ENCODE data around the gene TMPRSS3. TPM values are rescaled to one million over a fixed set of nuclear protein-coding genes. Genes with fewer than 3 reads are reported as not detected.

Gene TMPRSS3
- total RNA-seq, 2 donors from 2014 or later: 0.27 to 0.34 TPM

GRCh38 chr21:42331660-42332059 is 64.2 kb downstream of the TMPRSS3 start:
- Histone ChIP-seq H3K36me3 (no peaks in the 10 kb centered on the region), H3K9me3 (no peaks in the 10 kb centered on the region), H3K4me1 (replicated peaks) (no peaks in the 10 kb centered on the region), H3K4me3 (no peak overlapping the region), H3K27me3 (replicated peaks; ENCODE audit: insufficient read depth) (no peaks in the 10 kb centered on the region), H3K27ac (peak overlapping the region in 1 of 2 donors; percentile 42)
- TF ChIP-seq CTCF (IDR thresholded peaks at IDR 0.05) (no peak), POLR2AphosphoS5 (IDR thresholded peaks at IDR 0.05) (no peak), POLR2A (IDR thresholded peaks at IDR 0.05) (no peak)
- intact Hi-C loops (cut with DNase I): no loop called here
- no peak for DNase-seq (ENCODE audit: low spot score)

- intact Hi-C loops (cut with DNase I): no loop called here
- Histone ChIP-seq H3K4me1 (replicated peaks) (no peaks in the 10 kb centered on the region), H3K9me3 (no peaks in the 10 kb centered on the region), H3K27ac (peak overlapping the region; percentile 13 to 42), H3K36me3 (no peaks in the 10 kb centered on the region), H3K4me3 (no peak overlapping the region), H3K27me3 (replicated peaks; ENCODE audit: insufficient read depth) (no peaks in the 10 kb centered on the region)
- DNase-seq (ENCODE audit: low spot score): no peak
- WGBS: 81% methylated on average over 4 of the region's 4 CpGs
- TF ChIP-seq POLR2AphosphoS5 (IDR thresholded peaks at IDR 0.05) (peak; percentile 44), POLR2A (IDR thresholded peaks at IDR 0.05) (no peak)
These were observed 65.2 kb downstream of the TMPRSS3 start for GRCh38 chr21:42330380-42331371.

- no peak overlapping the region for H3K4me3 ChIP-seq
- no peaks in the 10 kb centered on the region for H3K36me3 ChIP-seq
- no peak overlapping the region for H3K27ac ChIP-seq
- no peak for DNase-seq (ENCODE audit: low spot score)
- no peaks in the 10 kb centered on the region for H3K9me3 ChIP-seq
- TF ChIP-seq POLR2AphosphoS5 (IDR thresholded peaks at IDR 0.05): no peak
- TF ChIP-seq POLR2A (IDR thresholded peaks at IDR 0.05): no peak
- TF ChIP-seq CTCF (IDR thresholded peaks at IDR 0.05): no peak
- intact Hi-C loops (cut with DNase I): no loop called here
- WGBS: 81% methylated on average over 6 of the region's 6 CpGs
- no peaks in the 10 kb centered on the region for H3K4me1 ChIP-seq (replicated peaks)
- no peaks in the 10 kb centered on the region for H3K27me3 ChIP-seq (replicated peaks; ENCODE audit: insufficient read depth)
These were observed 71.0 kb downstream of the TMPRSS3 start for GRCh38 chr21:42324896-42325295.

Small RNA genes lying within 50 kb of the gene (small RNA-seq; reads per million reads assigned to genes)
- gene RNU6-1149P: 0 reads per million in 2 donors

Other genes with a start within 250 kb of the TMPRSS3 start
- gene ABCG1, start 176.9 kb downstream of the TMPRSS3 start, total RNA-seq: 10 to 100 TPM; 22.7 to 28.3 TPM
- gene TFF3, start 80.6 kb downstream of the TMPRSS3 start, total RNA-seq: 10 to 100 TPM; 30.6 to 49.8 TPM
- gene TFF2, start 45.1 kb downstream of the TMPRSS3 start, total RNA-seq: not detected
- gene TFF1, start 29.5 kb downstream of the TMPRSS3 start, total RNA-seq: 10 to 100 TPM in 1 of 2 donors, 1 to 10 TPM in 1; 4.7 to 16.2 TPM
- 1 to 10 TPM in 1 of 2 donors, under 1 TPM in 1; 0.23 to 1.8 TPM for gene UBASH3A, start 7.8 kb upstream of the TMPRSS3 start, total RNA-seq
- gene RSPH1, start 100.2 kb upstream of the TMPRSS3 start, total RNA-seq: 1 to 10 TPM; 1.6 to 2.6 TPM
- 10 to 100 TPM; 44.2 to 49.6 TPM for gene SLC37A1, start 117.8 kb upstream of the TMPRSS3 start, total RNA-seq